AG09309 (cell line): ENCODE measurements around the gene RABEP1.
A peak's percentile ranks its signal among the peaks of the same experiment; 100 is the strongest.

Source experiments
- DNase-seq: peaks from one replicate; pipeline ENCODE4 v3.0.0-alpha.2; 2010; ENCODE audit warnings: low read depth
- H3K4me3 ChIP-seq: 2 replicates; pipeline ENCODE4 v1.5.1; 2011; ENCODE audit warnings: mild to moderate bottlenecking, low read depth, low read length, moderate library complexity; ENCODE audit not compliant: control insufficient read depth
- TF ChIP-seq, protein P1 (sequence below): IDR thresholded peaks from 2 replicates; pipeline ENCODE4 v1.5.1; 2011; ENCODE audit warnings: mild to moderate bottlenecking, low read depth, low read length, inconsistent platforms; ENCODE audit not compliant: insufficient read depth, control insufficient read depth; ENCODE audit errors: missing control alignments

Gene RABEP1

DNA sequence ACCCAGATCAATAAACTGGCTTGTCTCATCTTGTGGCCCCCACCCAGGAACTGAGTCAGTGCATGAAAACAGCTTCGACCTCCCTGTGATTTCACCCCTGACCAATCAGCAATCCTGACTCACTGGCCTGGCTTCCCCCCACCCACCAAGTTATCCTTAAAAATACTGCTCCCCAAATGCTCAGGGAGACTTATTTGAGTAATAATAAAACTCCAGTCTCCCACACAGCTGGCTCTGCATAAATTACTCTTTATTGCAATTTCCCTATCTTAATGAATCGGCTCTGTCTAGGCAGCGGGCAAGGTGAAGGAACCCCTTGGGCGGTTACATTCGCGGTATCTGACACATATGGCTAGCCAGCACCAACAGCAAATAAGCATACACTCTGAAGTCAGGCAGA, 9.8 kb upstream of the RABEP1 start:
- H3K4me3 ChIP-seq, result no peak overlapping the region
- DNase-seq, result no peak
- TF ChIP-seq, protein P1, sequence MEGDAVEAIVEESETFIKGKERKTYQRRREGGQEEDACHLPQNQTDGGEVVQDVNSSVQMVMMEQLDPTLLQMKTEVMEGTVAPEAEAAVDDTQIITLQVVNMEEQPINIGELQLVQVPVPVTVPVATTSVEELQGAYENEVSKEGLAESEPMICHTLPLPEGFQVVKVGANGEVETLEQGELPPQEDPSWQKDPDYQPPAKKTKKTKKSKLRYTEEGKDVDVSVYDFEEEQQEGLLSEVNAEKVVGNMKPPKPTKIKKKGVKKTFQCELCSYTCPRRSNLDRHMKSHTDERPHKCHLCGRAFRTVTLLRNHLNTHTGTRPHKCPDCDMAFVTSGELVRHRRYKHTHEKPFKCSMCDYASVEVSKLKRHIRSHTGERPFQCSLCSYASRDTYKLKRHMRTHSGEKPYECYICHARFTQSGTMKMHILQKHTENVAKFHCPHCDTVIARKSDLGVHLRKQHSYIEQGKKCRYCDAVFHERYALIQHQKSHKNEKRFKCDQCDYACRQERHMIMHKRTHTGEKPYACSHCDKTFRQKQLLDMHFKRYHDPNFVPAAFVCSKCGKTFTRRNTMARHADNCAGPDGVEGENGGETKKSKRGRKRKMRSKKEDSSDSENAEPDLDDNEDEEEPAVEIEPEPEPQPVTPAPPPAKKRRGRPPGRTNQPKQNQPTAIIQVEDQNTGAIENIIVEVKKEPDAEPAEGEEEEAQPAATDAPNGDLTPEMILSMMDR, result no peak

DNA sequence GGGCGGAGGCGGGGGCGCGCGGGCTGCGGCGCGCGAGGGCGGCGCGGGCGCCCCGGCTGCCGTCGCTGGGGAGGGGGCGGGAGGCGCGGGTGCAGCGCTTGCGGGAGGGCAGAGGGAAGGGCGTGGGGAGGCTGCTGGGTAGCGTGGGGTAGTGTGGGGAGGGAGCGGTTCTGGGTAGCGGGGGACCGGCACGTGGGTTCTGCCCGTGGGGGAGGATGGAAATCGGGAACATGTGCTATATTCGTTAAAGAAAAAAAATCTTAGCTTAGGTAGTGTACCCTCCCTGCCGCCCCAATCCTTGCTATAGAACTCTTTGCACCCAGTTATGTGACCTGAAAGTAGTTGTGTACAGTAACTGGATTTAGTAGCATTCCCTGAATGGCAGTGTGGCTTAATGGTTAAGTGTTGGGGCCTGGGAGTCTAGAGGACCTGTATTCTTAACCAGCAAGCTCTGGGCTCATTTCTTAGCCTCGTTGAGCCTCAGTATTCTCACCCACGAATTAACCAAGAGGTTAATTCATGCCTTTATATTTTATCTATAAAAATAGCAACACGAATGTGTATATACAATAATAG, 646 bp downstream of the RABEP1 start:
- DNase-seq, result no peak

GRCh38 chr17:5283571-5284315, 1.7 kb downstream of the RABEP1 start:
- TF ChIP-seq, protein P1, result no peak
- H3K4me3 ChIP-seq, result no peak overlapping the region
- DNase-seq, result no peak

More for the DNA sequence above, 646 bp downstream of the RABEP1 start:
- peak overlapping the region; percentile 78 for H3K4me3 ChIP-seq
- TF ChIP-seq, protein P1, result no peak

- H3K4me3 ChIP-seq, result no peak overlapping the region
- DNase-seq, result no peak
- TF ChIP-seq, protein P1, result no peak
Measured at GRCh38 chr17:5284681-5285080, 2.6 kb downstream of the RABEP1 start.

DNA sequence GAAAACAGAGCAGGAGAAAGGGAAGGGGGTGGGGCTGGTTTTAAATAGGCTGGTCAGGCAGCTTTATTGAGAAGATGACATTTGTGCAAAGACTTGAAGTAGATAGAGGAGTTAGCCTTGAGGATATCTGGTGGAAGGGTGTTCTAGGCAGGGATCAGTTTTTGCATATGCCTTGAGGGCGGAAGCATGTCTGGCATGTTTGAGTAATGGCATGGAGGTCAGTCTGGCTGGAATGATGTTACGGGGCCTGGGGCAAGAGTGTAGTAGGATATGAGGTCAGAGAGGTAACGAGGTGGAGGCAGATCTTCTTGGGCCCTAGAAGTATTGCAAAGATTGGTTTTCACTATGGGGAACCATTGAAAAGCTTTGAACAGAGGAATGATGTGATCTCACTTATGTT, 4.8 kb downstream of the RABEP1 start:
- H3K4me3 ChIP-seq, result no peak overlapping the region
- no peak for DNase-seq
- TF ChIP-seq, protein P1, result no peak

DNA sequence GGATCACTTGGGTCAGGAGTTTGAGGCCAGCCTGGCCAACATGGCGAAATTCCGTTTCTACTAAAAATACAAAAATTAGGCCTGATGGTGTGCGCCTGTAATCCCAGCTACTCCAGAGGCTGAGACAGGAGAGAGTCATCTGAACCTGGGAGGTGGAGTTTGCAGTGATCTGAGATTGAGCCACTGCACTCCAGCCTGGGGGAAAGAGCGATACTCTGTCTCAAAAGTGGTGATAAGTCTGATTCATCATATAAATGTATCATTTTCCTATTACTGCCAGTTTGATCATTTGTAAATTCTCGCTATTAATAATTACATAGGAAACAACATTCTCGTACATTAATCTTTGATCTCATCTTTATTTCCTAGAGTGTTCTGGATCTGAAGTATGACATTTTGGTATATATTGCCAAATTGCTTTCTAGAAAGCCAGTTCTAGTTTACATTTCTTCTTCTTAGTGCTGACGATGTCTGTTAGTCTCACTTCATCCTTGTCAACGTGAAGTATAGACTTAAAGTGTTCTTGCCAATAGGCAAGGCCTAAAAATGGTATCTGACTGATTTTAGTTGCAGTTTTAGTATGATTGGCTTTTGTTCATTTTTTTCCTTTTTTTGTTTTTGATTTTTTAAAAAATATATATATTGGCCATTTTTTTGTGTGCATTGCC, 9.7 kb downstream of the RABEP1 start:
- no peak overlapping the region for H3K4me3 ChIP-seq
- TF ChIP-seq, protein P1, result no peak
- DNase-seq, result no peak
